HCT116 (cell line): Measurements from ENCODE around the gene MOGAT3.

ENCODE experiments used
- EZH2 ChIP-seq: fragments of 200-600 bp; sonication (generic); IDR thresholded peaks from 2 replicates; pipeline ENCODE4 v1.6.1; 2017; ENCODE audit warnings: antibody characterized with exemption, mixed run types
- REST ChIP-seq: IDR thresholded peaks from 2 replicates; pipeline ENCODE4 v1.6.1; 2012; ENCODE audit warnings: low read depth
- ZBTB33 ChIP-seq: IDR thresholded peaks from 2 replicates; pipeline ENCODE4 v1.6.1; 2011; ENCODE audit warnings: mild to moderate bottlenecking, low read length, moderate library complexity; ENCODE audit not compliant: insufficient replicate concordance; ENCODE audit errors: extremely low read depth

- TF ChIP-seq REST, result no peak
- TF ChIP-seq ZBTB33, result no peak
- no peak for TF ChIP-seq EZH2
These were observed 1.1 kb upstream of the MOGAT3 start for GRCh38 chr7:101201695-101202602.
